ENCODE measurements around the gene UGT1A7.

UGT1A7 gene

GRCh38 chr2:233792720-233793119, 111.0 kb downstream of the UGT1A7 start:
- no peaks in the 10 kb centered on the region for H3K36me3 ChIP-seq (ENCODE audit: control insufficient read depth, insufficient read depth, low read length)
- H3K23ac ChIP-seq (ENCODE audit: low read length): no peak overlapping the region
- DNase-seq: no peak
- no peak overlapping the region for H4K8ac ChIP-seq (ENCODE audit: low read depth, low read length)
- no peak overlapping the region for H2BK5ac ChIP-seq (ENCODE audit: low read length)
- no peak overlapping the region for H2BK15ac ChIP-seq (replicated peaks; ENCODE audit: low read depth)
- no CpG with 5 or more reads among the region's 7 CpGs for WGBS (ENCODE audit: extremely low coverage, insufficient coverage, low lambda C conversion rate)
- no peaks in the 10 kb centered on the region for H3K27me3 ChIP-seq (ENCODE audit: insufficient read depth, low read length, poor library complexity)
- H3K9ac ChIP-seq (ENCODE audit: low read length): no peak overlapping the region
- no peaks in the 10 kb centered on the region for H3K4me1 ChIP-seq (ENCODE audit: control insufficient read depth, low read depth, low read length)
- no peak overlapping the region for H2BK120ac ChIP-seq (ENCODE audit: low read depth, low read length)
- no peak overlapping the region for H2AK5ac ChIP-seq (ENCODE audit: low read length)
- H3K4ac ChIP-seq (ENCODE audit: low read depth, low read length): no peak overlapping the region
- H3K79me2 ChIP-seq (ENCODE audit: control insufficient read depth, insufficient read depth, low read length): no peaks in the 10 kb centered on the region
- H3K79me1 ChIP-seq (ENCODE audit: low read length): no peaks in the 10 kb centered on the region
- H4K5ac ChIP-seq (ENCODE audit: low read length): no peak overlapping the region
- H3K27ac ChIP-seq (ENCODE audit: low read depth, low read length): no peak overlapping the region
- H3K18ac ChIP-seq (ENCODE audit: low read length): no peak overlapping the region
- no peak overlapping the region for H3K4me2 ChIP-seq (ENCODE audit: low read length)
- no peak overlapping the region for H3K56ac ChIP-seq (ENCODE audit: low read length)
- H3K4me3 ChIP-seq (ENCODE audit: low read length): no peak overlapping the region

- H3K4me1 ChIP-seq (ENCODE audit: control insufficient read depth, low read depth, low read length): no peaks in the 10 kb centered on the region
- no peaks in the 10 kb centered on the region for H3K27me3 ChIP-seq (ENCODE audit: insufficient read depth, low read length, poor library complexity)
- H3K4ac ChIP-seq (ENCODE audit: low read depth, low read length): no peak overlapping the region
- H2BK120ac ChIP-seq (ENCODE audit: low read depth, low read length): no peak overlapping the region
- H3K4me3 ChIP-seq (ENCODE audit: low read length): no peak overlapping the region
- no peak overlapping the region for H3K18ac ChIP-seq (ENCODE audit: low read length)
- H4K8ac ChIP-seq (ENCODE audit: low read depth, low read length): no peak overlapping the region
- no peaks in the 10 kb centered on the region for H3K36me3 ChIP-seq (ENCODE audit: control insufficient read depth, insufficient read depth, low read length)
- H2BK5ac ChIP-seq (ENCODE audit: low read length): no peak overlapping the region
- no peaks in the 10 kb centered on the region for H3K79me1 ChIP-seq (ENCODE audit: low read length)
- H3K27ac ChIP-seq (ENCODE audit: low read depth, low read length): no peak overlapping the region
- WGBS (ENCODE audit: extremely low coverage, insufficient coverage, low lambda C conversion rate): no CpG with 5 or more reads among the region's 18 CpGs
- H2BK15ac ChIP-seq (replicated peaks; ENCODE audit: low read depth): no peak overlapping the region
- H3K4me2 ChIP-seq (ENCODE audit: low read length): no peak overlapping the region
- no peak for DNase-seq
- no peak overlapping the region for H3K56ac ChIP-seq (ENCODE audit: low read length)
- H4K5ac ChIP-seq (ENCODE audit: low read length): no peak overlapping the region
- no peak overlapping the region for H2AK5ac ChIP-seq (ENCODE audit: low read length)
- no peaks in the 10 kb centered on the region for H3K79me2 ChIP-seq (ENCODE audit: control insufficient read depth, insufficient read depth, low read length)
- no peak overlapping the region for H3K9ac ChIP-seq (ENCODE audit: low read length)
- H3K23ac ChIP-seq (ENCODE audit: low read length): peak overlapping the region; percentile 45
Observed at GRCh38 chr2:233793465-233794127, 111.9 kb downstream of the UGT1A7 start.

DNA sequence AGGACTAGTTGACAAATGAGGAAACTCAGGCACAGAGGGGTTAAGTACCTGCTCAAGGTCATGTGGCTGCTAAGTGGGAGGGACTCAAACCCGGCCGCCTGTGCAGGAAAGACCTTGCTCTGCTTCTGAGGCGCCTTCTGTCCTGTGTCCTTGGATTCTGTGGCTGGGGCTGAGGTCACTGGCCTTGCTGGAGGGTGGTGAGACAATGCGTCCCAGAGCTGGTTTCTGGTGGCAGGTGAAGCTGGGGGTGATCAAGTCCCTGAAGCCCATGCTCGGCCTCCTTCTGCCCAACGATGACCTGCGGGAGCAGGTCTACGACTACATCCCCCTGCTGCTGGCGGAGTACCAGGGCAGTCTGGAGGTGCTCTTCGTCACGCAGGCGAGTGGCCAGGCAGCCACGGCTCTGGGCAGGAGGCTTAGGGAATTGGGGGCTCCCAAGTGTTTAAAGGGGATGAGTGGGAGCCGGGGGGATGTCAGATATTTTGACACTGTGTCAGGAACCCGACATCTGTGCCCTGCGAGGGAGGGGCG, 112.5 kb downstream of the UGT1A7 start:
- Histone ChIP-seq H3K4me2 (ENCODE audit: low read length) (no peak overlapping the region), H3K4me1 (ENCODE audit: control insufficient read depth, low read depth, low read length) (no peaks in the 10 kb centered on the region), H2BK5ac (ENCODE audit: low read length) (no peak overlapping the region), H2AK5ac (ENCODE audit: low read length) (no peak overlapping the region), H3K56ac (ENCODE audit: low read length) (no peak overlapping the region), H3K27me3 (ENCODE audit: insufficient read depth, low read length, poor library complexity) (no peaks in the 10 kb centered on the region), H3K27ac (ENCODE audit: low read depth, low read length) (no peak overlapping the region), H3K18ac (ENCODE audit: low read length) (no peak overlapping the region), H3K79me1 (ENCODE audit: low read length) (no peaks in the 10 kb centered on the region), H3K9ac (ENCODE audit: low read length) (no peak overlapping the region), H2BK120ac (ENCODE audit: low read depth, low read length) (no peak overlapping the region), H2BK15ac (replicated peaks; ENCODE audit: low read depth) (no peak overlapping the region), H3K4ac (ENCODE audit: low read depth, low read length) (no peak overlapping the region), H3K36me3 (ENCODE audit: control insufficient read depth, insufficient read depth, low read length) (no peaks in the 10 kb centered on the region), H3K23ac (ENCODE audit: low read length) (no peak overlapping the region), H3K4me3 (ENCODE audit: low read length) (no peak overlapping the region), H4K5ac (ENCODE audit: low read length) (no peak overlapping the region), H4K8ac (ENCODE audit: low read depth, low read length) (no peak overlapping the region), H3K79me2 (ENCODE audit: control insufficient read depth, insufficient read depth, low read length) (no peaks in the 10 kb centered on the region)
- DNase-seq: no peak
- no CpG with 5 or more reads among the region's 17 CpGs for WGBS (ENCODE audit: extremely low coverage, insufficient coverage, low lambda C conversion rate)

DNA sequence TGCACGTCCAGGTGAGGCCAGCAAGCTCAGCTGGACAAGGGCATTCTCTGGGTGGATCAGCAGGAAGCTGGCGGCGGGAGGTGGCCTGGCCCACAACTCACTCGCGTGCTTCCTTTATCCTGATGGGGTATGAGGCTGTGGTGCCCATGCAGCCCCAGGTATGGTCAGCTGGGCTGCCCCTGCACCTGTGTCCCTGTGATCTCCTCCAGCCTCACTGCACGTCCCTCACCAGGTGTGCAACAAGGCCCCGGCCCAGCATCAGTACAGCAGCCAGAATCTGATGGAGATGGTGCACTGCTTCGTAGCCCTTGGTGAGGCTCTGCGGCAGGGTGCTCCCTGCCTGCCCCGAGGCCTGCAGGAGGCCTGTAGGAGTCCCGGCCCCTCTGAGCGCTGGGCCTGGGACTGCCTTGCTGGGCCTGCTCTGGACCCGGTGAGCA, 114.1 kb downstream of the UGT1A7 start:
- DNase-seq: no peak
- no peak overlapping the region for H3K9ac ChIP-seq (ENCODE audit: low read length)

GRCh38 chr2:233796254-233796653, 114.6 kb downstream of the UGT1A7 start:
- H2BK120ac ChIP-seq (ENCODE audit: low read depth, low read length): no peak overlapping the region
- no peaks in the 10 kb centered on the region for H3K4me1 ChIP-seq (ENCODE audit: control insufficient read depth, low read depth, low read length)
- H3K4me2 ChIP-seq (ENCODE audit: low read length): no peak overlapping the region
- no peak overlapping the region for H2BK15ac ChIP-seq (replicated peaks; ENCODE audit: low read depth)
- no peak overlapping the region for H4K8ac ChIP-seq (ENCODE audit: low read depth, low read length)
- H3K56ac ChIP-seq (ENCODE audit: low read length): no peak overlapping the region
- no peak overlapping the region for H3K27ac ChIP-seq (ENCODE audit: low read depth, low read length)
- H3K27me3 ChIP-seq (ENCODE audit: insufficient read depth, low read length, poor library complexity): no peaks in the 10 kb centered on the region
- no peak overlapping the region for H3K9ac ChIP-seq (ENCODE audit: low read length)
- H2BK5ac ChIP-seq (ENCODE audit: low read length): no peak overlapping the region
- no peak overlapping the region for H3K18ac ChIP-seq (ENCODE audit: low read length)
- no peaks in the 10 kb centered on the region for H3K79me2 ChIP-seq (ENCODE audit: control insufficient read depth, insufficient read depth, low read length)
- DNase-seq: no peak
- no CpG with 5 or more reads among the region's 9 CpGs for WGBS (ENCODE audit: extremely low coverage, insufficient coverage, low lambda C conversion rate)
- no peak overlapping the region for H2AK5ac ChIP-seq (ENCODE audit: low read length)
- no peaks in the 10 kb centered on the region for H3K36me3 ChIP-seq (ENCODE audit: control insufficient read depth, insufficient read depth, low read length)
- H3K79me1 ChIP-seq (ENCODE audit: low read length): no peaks in the 10 kb centered on the region
- H3K4ac ChIP-seq (ENCODE audit: low read depth, low read length): no peak overlapping the region
- no peak overlapping the region for H4K5ac ChIP-seq (ENCODE audit: low read length)
- no peak overlapping the region for H3K23ac ChIP-seq (ENCODE audit: low read length)
- H3K4me3 ChIP-seq (ENCODE audit: low read length): no peak overlapping the region

More for the DNA sequence above, 114.1 kb downstream of the UGT1A7 start:
- H4K5ac ChIP-seq (ENCODE audit: low read length): no peak overlapping the region
- no peak overlapping the region for H3K18ac ChIP-seq (ENCODE audit: low read length)
- no peaks in the 10 kb centered on the region for H3K27me3 ChIP-seq (ENCODE audit: insufficient read depth, low read length, poor library complexity)
- no peak overlapping the region for H2BK120ac ChIP-seq (ENCODE audit: low read depth, low read length)
- no peaks in the 10 kb centered on the region for H3K79me1 ChIP-seq (ENCODE audit: low read length)
- no peaks in the 10 kb centered on the region for H3K79me2 ChIP-seq (ENCODE audit: control insufficient read depth, insufficient read depth, low read length)
- H2BK15ac ChIP-seq (replicated peaks; ENCODE audit: low read depth): no peak overlapping the region
- H4K8ac ChIP-seq (ENCODE audit: low read depth, low read length): no peak overlapping the region
- no peak overlapping the region for H3K56ac ChIP-seq (ENCODE audit: low read length)
- H3K23ac ChIP-seq (ENCODE audit: low read length): no peak overlapping the region
- H3K4me2 ChIP-seq (ENCODE audit: low read length): no peak overlapping the region
- WGBS (ENCODE audit: extremely low coverage, insufficient coverage, low lambda C conversion rate): no CpG with 5 or more reads among the region's 13 CpGs
- no peak overlapping the region for H2AK5ac ChIP-seq (ENCODE audit: low read length)
- H3K4me3 ChIP-seq (ENCODE audit: low read length): no peak overlapping the region
- H3K4ac ChIP-seq (ENCODE audit: low read depth, low read length): no peak overlapping the region
- H2BK5ac ChIP-seq (ENCODE audit: low read length): no peak overlapping the region
- no peak overlapping the region for H3K27ac ChIP-seq (ENCODE audit: low read depth, low read length)
- H3K4me1 ChIP-seq (ENCODE audit: control insufficient read depth, low read depth, low read length): no peaks in the 10 kb centered on the region
- H3K36me3 ChIP-seq (ENCODE audit: control insufficient read depth, insufficient read depth, low read length): no peaks in the 10 kb centered on the region

Data from mesendoderm (in vitro differentiated cells).